ENCODE measurements around the gene GMCL1.

DNA sequence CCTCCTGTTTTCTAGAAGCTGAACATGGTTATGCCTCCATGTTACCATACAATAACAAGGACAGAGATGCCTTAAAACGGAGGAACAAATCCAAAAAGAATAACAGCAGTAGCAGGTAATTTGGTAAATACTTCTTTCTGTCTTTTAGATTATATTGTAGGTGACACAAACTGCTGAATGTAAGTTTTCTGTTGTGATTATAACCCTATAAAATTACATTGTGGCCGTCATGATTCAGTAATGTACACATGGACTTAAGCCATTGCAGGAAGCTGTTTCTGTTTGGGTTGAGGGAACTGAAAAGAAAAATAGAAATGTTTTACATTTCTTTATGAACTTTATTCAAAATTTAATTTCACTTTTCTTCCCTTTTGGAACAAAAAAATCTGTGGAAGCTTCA, 86.6 kb downstream of the GMCL1 start:
- TF ChIP-seq EZH2 (IDR thresholded peaks at IDR 0.05; ENCODE audit: insufficient read depth, poor library complexity, severe bottlenecking) (no peak), EZH2phosphoT487 (IDR thresholded peaks at IDR 0.05; ENCODE audit: insufficient read depth, low read depth) (no peak)
